Measurements from ENCODE around the gene RUSF1. TPM values are rescaled to one million over a fixed set of nuclear protein-coding genes. Genes with fewer than 3 reads are reported as not detected.
A peak's percentile ranks its signal among the peaks of the same experiment; 100 is the strongest.

RUSF1 gene
- total RNA-seq, 1 experiment from 2014 or later: 39.9 TPM

GRCh38 chr16:31458844-31459686 is 49.1 kb downstream of the RUSF1 start, which contains the start of gene ARMC5:
Gene ARMC5 (plus strand): TSS chr16:31459501. CDS start chr16:31459525, 24 bp downstream.
- POLR2A ChIA-PET (ENCODE audit: unreplicated experiment): no interaction called here
- Histone ChIP-seq H3K9me2 (replicated peaks; ENCODE audit: low read length) (no peaks in the 10 kb centered on the region), H3K36me3 (ENCODE audit: low read depth, low read length) (no peaks in the 10 kb centered on the region), H3K27me3 (ENCODE audit: low read length) (no peaks in the 10 kb centered on the region), H3K4me3 (ENCODE audit: low read length) (peak within 1 kb of the TSS; percentile 77), H3K9ac (ENCODE audit: low read length) (peak within 1 kb of the TSS; percentile 96), H3K4me1 (ENCODE audit: insufficient read depth, low read length) (peaks cover 13% of the 10 kb centered on the region), H3F3A (ENCODE audit: low read length, unreplicated experiment) (no peaks in the 10 kb centered on the region), H3K9me3 (ENCODE audit: low read length) (no peaks in the 10 kb centered on the region), H2AFZ (ENCODE audit: low read length) (peak within 1 kb of the TSS; percentile 91), H4K20me1 (ENCODE audit: low read length) (no peaks in the 10 kb centered on the region), H3K79me2 (ENCODE audit: low read length) (peaks cover 17% of the 10 kb centered on the region; the same call in 1 of the 2 replicates), H3K4me2 (ENCODE audit: low read length) (peak within 1 kb of the TSS; percentile 91), H3K27ac (ENCODE audit: low read length) (peak within 1 kb of the TSS; percentile 94)
- no peak for TF ChIP-seq EZH2phosphoT487 (IDR thresholded peaks at IDR 0.05; ENCODE audit: borderline replicate concordance, low read length)
- TF ChIP-seq EZH2 (IDR thresholded peaks at IDR 0.05; ENCODE audit: low read length, unreplicated experiment): no peak
- TF ChIP-seq, protein P1, sequence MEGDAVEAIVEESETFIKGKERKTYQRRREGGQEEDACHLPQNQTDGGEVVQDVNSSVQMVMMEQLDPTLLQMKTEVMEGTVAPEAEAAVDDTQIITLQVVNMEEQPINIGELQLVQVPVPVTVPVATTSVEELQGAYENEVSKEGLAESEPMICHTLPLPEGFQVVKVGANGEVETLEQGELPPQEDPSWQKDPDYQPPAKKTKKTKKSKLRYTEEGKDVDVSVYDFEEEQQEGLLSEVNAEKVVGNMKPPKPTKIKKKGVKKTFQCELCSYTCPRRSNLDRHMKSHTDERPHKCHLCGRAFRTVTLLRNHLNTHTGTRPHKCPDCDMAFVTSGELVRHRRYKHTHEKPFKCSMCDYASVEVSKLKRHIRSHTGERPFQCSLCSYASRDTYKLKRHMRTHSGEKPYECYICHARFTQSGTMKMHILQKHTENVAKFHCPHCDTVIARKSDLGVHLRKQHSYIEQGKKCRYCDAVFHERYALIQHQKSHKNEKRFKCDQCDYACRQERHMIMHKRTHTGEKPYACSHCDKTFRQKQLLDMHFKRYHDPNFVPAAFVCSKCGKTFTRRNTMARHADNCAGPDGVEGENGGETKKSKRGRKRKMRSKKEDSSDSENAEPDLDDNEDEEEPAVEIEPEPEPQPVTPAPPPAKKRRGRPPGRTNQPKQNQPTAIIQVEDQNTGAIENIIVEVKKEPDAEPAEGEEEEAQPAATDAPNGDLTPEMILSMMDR (conservative IDR thresholded peaks at IDR 0.05; ENCODE audit: low read depth, low read length): no peak; the same call in 1 of the 2 replicates
- DNase-seq (peak; percentile 90), ATAC-seq (peak; percentile 84)
- intact Hi-C loops (cut with micrococcal nuclease): loop anchor here (2.0 to 10.0 kb wide), 3 partner anchors 238 to 387 kb away; partner anchors contain the start of genes PYCARD, ZNF646 and ZNF668
- TSS peak; percentile 49 for BruUV-seq (replicated peaks)
- CTCF ChIA-PET: no interaction called here

DNA sequence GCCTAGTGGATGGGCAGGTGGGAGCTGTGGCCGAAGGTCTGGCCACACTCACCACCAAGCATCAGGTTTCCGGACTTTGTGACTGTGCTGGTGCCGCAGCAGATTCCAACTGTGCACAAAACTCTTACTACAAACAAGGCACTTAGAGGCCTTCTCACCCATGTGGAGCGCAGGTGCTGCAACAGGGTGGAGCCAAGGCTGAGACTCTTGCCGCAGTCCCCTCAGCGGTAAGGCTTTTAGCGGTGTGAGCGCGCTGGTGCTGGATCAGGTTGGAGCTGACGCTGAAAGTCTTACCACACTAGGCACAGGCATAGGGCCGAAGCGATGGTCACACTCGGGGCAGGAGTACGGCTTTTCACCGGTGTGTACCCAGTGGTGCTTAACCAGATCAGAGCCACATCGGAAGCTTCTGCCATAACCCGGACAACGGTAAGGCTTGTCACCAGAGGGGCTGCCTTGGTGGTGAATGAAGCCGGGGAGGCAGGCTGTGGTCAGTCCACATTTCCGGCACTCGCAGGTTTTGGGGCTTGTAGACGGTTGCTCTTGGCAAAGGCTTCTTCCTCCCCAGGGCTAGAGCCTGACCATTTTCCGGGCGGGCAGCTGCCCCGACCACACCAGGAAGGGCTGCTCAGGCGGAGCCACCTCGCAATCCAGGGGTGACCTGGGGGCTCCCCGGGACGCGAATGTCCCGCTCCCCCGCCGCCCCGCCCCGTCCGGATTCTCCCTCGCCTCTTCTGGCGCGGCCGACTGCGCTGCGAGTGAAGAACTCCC is 49.9 kb downstream of the RUSF1 start:
- Histone ChIP-seq H3K27ac (ENCODE audit: low read length) (no peak overlapping the region), H3K36me3 (ENCODE audit: low read depth, low read length) (no peaks in the 10 kb centered on the region), H3F3A (ENCODE audit: low read length, unreplicated experiment) (no peaks in the 10 kb centered on the region), H3K4me1 (ENCODE audit: insufficient read depth, low read length) (peaks cover 18% of the 10 kb centered on the region), H3K9me2 (replicated peaks; ENCODE audit: low read length) (no peaks in the 10 kb centered on the region), H3K4me3 (ENCODE audit: low read length) (peak overlapping the region; percentile 77), H3K9me3 (ENCODE audit: low read length) (no peaks in the 10 kb centered on the region), H3K27me3 (ENCODE audit: low read length) (no peaks in the 10 kb centered on the region), H4K20me1 (ENCODE audit: low read length) (no peaks in the 10 kb centered on the region), H2AFZ (ENCODE audit: low read length) (peak overlapping the region; percentile 91), H3K4me2 (ENCODE audit: low read length) (peak overlapping the region; percentile 78), H3K9ac (ENCODE audit: low read length) (peak overlapping the region; percentile 96), H3K79me2 (ENCODE audit: low read length) (peaks cover 17% of the 10 kb centered on the region; the same call in 1 of the 2 replicates)
- ChIA-PET CTCF (no interaction called here), POLR2A (ENCODE audit: unreplicated experiment) (no interaction called here)
- intact Hi-C loops (cut with micrococcal nuclease): loop anchor here (2.0 to 10.0 kb wide), 3 partner anchors 239 to 386 kb away; partner anchors contain the start of genes PYCARD, ZNF646 and ZNF668
- TF ChIP-seq, protein P1 (conservative IDR thresholded peaks at IDR 0.05; ENCODE audit: low read depth, low read length): no peak
- TF ChIP-seq EZH2 (IDR thresholded peaks at IDR 0.05; ENCODE audit: low read length, unreplicated experiment) (no peak), EZH2phosphoT487 (IDR thresholded peaks at IDR 0.05; ENCODE audit: borderline replicate concordance, low read length) (no peak)
- ATAC-seq (no peak), DNase-seq (no peak)
- no TSS peak for BruUV-seq (replicated peaks)

Data from PC-3 (cell line).